ENCODE measurements around the gene SLC47A1. TPM values are rescaled to one million over a fixed set of nuclear protein-coding genes. Genes with fewer than 3 reads are reported as not detected.

The SLC47A1 gene
- total RNA-seq, 1 experiment from 2014 or later: 7.2 TPM

GRCh38 chr17:19546289-19547065, 12.8 kb downstream of the SLC47A1 start:
- in situ Hi-C loops (cut with HindIII; ENCODE audit: low pct_unique_long_range_greater_than_20kb, low sequenced_read_pairs): no loop called here
- DNase-seq (ENCODE audit: low read depth): no peak

- peak; percentile 71 for DNase-seq (ENCODE audit: low read depth)
- in situ Hi-C loops (cut with HindIII; ENCODE audit: low pct_unique_long_range_greater_than_20kb, low sequenced_read_pairs): no loop called here
Observed at GRCh38 chr17:19549746-19550623, 16.3 kb downstream of the SLC47A1 start.

- DNase-seq (ENCODE audit: low read depth): no peak
- in situ Hi-C loops (cut with HindIII; ENCODE audit: low pct_unique_long_range_greater_than_20kb, low sequenced_read_pairs): no loop called here
Observed at GRCh38 chr17:19551165-19551564, 17.5 kb downstream of the SLC47A1 start.

DNA sequence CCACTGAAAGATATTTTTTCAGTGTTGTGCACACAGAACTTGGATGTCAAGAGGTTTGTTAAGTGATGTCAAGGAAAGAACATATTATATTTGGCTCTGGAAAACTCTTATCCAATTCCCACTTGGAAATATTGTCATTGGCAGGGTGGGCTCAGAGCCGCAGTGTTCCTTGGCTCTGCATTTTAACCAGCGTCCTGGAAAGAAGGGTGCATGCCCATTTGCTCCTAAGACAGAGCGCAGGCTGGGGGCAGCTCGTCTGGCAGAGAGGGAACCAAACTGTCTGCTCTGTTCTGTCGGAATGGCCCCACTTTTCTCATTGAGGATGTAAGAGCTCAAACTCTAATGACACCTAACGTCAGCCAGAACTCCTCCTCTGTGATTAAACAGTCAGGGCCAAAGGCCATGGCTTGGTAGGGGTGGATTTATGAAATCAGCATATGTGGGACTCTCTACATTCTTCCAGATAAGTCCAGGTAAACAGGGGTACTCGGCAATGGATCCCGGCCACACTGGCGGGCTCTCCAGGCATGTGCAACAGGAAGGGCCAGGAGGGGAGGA, 18.0 kb downstream of the SLC47A1 start:
- DNase-seq (ENCODE audit: low read depth): no peak
- in situ Hi-C loops (cut with HindIII; ENCODE audit: low pct_unique_long_range_greater_than_20kb, low sequenced_read_pairs): no loop called here

- DNase-seq (ENCODE audit: low read depth): no peak
- in situ Hi-C loops (cut with HindIII; ENCODE audit: low pct_unique_long_range_greater_than_20kb, low sequenced_read_pairs): no loop called here
Observed at GRCh38 chr17:19553036-19553435, 19.4 kb downstream of the SLC47A1 start.

GRCh38 chr17:19554393-19554792, 20.7 kb downstream of the SLC47A1 start:
- no peak for DNase-seq (ENCODE audit: low read depth)
- in situ Hi-C loops (cut with HindIII; ENCODE audit: low pct_unique_long_range_greater_than_20kb, low sequenced_read_pairs): no loop called here

DNA sequence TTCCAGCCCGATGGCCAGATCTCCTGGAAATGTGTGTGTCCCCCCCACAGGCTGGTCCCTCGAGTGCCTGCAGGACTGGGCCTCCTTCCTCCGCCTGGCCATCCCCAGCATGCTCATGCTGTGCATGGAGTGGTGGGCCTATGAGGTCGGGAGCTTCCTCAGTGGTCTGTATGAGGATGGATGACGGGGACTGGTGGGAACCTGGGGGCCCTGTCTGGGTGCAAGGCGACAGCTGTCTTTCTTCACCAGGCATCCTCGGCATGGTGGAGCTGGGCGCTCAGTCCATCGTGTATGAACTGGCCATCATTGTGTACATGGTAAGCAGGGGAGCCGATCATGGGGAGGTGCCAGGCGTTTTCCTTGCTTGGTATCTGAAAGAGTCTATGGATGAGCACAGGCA, 22.1 kb downstream of the SLC47A1 start:
- DNase-seq (ENCODE audit: low read depth): no peak

GRCh38 chr17:19558946-19559345, 25.3 kb downstream of the SLC47A1 start:
- in situ Hi-C loops (cut with HindIII; ENCODE audit: low pct_unique_long_range_greater_than_20kb, low sequenced_read_pairs): no loop called here
- DNase-seq (ENCODE audit: low read depth): no peak

More for the DNA sequence above, 22.1 kb downstream of the SLC47A1 start:
- in situ Hi-C loops (cut with HindIII; ENCODE audit: low pct_unique_long_range_greater_than_20kb, low sequenced_read_pairs): no loop called here

DNA sequence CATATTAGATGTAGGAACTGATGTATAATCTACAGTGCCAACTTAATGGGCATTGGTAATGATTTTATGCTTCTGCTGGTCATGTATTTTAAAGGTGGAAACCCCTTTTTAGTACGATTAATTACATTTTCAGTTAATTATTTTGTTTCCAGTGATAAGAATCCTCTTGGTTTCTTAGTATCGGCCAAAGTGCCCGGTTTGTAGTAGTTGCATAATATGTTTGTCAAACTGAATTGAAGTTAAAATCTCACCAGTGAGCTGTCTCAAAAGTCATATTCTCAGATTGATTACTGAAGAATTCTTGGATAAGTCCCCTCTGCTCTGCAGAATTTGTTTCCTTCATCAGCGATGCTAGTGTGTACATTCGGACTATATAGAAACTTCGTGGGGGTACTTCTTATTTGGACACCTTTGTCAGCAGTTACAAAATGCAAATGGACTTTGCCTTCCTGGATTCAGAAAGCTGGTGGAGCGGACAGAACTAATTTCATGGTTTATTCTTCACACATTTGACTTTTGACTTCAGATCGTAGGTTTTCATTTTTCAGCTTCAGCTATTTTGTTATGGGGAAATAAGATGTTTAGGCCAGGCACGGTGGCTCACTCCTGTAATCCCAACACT, 28.2 kb downstream of the SLC47A1 start:
- no peak for DNase-seq (ENCODE audit: low read depth)
- in situ Hi-C loops (cut with HindIII; ENCODE audit: low pct_unique_long_range_greater_than_20kb, low sequenced_read_pairs): no loop called here

GRCh38 chr17:19565817-19566575, 32.3 kb downstream of the SLC47A1 start:
- in situ Hi-C loops (cut with HindIII; ENCODE audit: low pct_unique_long_range_greater_than_20kb, low sequenced_read_pairs): no loop called here

GRCh38 chr17:19567216-19568015, 33.8 kb downstream of the SLC47A1 start:
- in situ Hi-C loops (cut with HindIII; ENCODE audit: low pct_unique_long_range_greater_than_20kb, low sequenced_read_pairs): no loop called here
- DNase-seq (ENCODE audit: low read depth): no peak

More at GRCh38 chr17:19565817-19566575, 32.3 kb downstream of the SLC47A1 start:
- DNase-seq (ENCODE audit: low read depth): no peak

DNA sequence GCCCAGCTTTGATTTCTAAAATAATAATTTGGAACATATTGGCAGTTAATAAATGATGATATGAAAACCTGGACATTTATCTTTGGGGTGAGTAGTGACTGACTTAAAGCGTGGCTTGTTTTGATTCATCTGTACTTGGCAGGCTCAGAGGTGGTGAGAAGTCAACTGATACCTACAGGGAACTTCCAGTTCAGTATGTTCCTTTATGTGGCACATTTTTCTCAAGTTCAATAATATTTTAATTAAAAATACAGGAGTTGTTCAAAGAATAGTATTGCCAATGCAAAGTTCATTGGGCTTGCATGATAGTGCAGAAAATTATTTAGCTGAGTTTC, 34.3 kb downstream of the SLC47A1 start:
- DNase-seq (ENCODE audit: low read depth): no peak
- in situ Hi-C loops (cut with HindIII; ENCODE audit: low pct_unique_long_range_greater_than_20kb, low sequenced_read_pairs): no loop called here

- DNase-seq (ENCODE audit: low read depth): no peak
- in situ Hi-C loops (cut with HindIII; ENCODE audit: low pct_unique_long_range_greater_than_20kb, low sequenced_read_pairs): no loop called here
Observed at GRCh38 chr17:19569785-19570543, 36.3 kb downstream of the SLC47A1 start.

DNA sequence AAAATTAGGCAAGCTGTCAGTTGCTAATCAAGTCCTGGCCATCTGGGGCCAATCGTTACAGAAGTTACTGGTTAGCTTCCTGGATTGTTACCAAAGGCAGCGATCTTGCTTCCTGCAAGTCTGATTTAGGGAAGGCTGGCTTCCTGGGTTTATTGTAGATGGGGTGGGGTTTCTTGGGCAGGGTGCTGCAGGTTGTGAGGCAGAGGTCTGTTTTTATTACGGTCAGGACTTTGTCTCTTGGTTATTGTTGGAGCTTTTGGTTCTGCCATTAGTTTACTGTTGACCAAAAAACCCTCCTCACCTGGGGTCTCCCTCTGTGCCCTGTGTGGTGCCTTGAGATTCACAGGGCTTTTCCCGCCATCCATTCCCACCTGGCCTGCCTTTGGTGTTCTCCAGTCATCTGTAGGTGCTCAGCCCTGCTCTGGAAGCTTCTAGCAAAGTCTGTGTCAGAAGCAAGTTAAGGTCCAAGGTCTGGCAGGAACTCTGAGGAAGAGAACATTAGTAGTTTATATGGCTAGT, 36.9 kb downstream of the SLC47A1 start:
- DNase-seq (ENCODE audit: low read depth): no peak
- in situ Hi-C loops (cut with HindIII; ENCODE audit: low pct_unique_long_range_greater_than_20kb, low sequenced_read_pairs): no loop called here

DNA sequence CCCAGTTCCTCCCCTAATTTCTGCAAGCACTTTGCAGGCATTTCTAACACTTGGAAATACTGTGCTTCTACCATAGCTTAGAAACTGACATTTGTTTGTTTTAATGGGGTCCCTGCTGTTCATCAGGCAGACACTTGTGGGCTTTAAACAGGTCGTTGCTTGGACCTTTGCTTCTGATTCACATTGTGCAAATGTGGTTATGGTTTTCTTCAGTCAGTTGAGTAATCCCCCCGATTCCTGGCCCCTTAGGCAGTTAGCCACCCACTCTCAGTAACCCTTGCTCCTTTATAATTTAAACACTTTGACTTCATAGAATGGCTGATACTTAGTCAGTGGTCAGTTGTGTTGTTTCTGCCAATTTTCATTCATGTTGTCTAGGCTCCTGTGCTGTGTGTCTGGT, 39.4 kb downstream of the SLC47A1 start:
- no peak for DNase-seq (ENCODE audit: low read depth)

DNA sequence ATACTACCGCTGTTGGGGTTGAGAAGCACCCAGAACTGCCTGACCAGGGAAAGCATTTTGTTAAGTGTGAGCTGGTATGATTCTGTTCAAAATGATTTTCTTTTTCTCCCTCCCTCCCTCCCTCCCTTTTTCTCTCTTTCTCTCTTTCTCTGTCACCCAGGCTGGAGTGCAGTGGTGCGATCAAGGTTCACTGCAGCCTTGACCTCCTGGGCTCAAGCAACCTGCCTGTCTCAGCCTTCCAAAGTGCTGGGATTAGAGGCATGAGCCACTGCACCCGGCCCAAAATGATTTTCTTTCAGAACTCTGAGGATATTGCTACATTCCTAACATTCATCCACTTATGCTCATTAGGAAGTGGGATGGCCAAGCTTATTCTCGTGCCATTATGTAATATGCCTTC, 41.3 kb downstream of the SLC47A1 start:
- DNase-seq (ENCODE audit: low read depth): no peak
- in situ Hi-C loops (cut with HindIII; ENCODE audit: low pct_unique_long_range_greater_than_20kb, low sequenced_read_pairs): no loop called here

More for the DNA sequence above, 39.4 kb downstream of the SLC47A1 start:
- in situ Hi-C loops (cut with HindIII; ENCODE audit: low pct_unique_long_range_greater_than_20kb, low sequenced_read_pairs): no loop called here
